Measurements from ENCODE around the gene CEACAM20.

DNA sequence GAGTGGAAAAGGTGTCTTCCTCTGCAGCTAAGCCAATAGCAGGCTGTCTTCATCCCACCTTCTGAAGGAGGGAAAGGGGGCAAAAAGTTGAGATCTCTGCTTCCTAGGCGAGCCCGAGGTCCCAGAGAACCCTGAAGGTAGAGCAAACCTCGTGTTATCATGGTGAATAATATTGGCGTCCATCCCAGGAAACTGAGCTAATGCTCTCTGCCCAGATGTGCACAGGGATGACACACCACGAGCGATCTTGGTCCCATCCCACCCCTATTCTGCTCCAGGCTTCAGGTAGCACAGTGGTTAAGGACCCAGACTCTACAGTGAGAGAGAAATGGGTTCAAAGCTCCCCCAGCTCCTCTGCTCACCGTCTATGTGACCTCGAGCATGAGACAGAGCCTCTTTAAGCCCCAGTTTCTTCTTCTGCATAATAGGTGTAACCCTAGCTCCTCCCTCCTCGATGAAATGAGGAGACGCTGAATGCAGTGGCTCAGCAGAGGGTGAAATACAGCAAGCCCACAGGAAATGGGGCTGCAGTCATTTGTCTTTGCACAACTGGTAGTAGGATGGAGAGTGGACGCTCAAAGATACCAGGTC is 9.9 kb upstream of the CEACAM20 start:
- TF ChIP-seq, protein P1, sequence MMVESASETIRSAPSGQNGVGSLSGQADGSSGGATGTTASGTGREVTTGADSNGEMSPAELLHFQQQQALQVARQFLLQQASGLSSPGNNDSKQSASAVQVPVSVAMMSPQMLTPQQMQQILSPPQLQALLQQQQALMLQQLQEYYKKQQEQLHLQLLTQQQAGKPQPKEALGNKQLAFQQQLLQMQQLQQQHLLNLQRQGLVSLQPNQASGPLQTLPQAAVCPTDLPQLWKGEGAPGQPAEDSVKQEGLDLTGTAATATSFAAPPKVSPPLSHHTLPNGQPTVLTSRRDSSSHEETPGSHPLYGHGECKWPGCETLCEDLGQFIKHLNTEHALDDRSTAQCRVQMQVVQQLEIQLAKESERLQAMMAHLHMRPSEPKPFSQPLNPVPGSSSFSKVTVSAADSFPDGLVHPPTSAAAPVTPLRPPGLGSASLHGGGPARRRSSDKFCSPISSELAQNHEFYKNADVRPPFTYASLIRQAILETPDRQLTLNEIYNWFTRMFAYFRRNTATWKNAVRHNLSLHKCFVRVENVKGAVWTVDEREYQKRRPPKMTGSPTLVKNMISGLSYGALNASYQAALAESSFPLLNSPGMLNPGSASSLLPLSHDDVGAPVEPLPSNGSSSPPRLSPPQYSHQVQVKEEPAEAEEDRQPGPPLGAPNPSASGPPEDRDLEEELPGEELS (CRISPR knock-in tag; IDR thresholded peaks at IDR 0.05): no peak
- no peak for TF ChIP-seq IRF2 (CRISPR knock-in tag; IDR thresholded peaks at IDR 0.05; ENCODE audit: borderline replicate concordance, low read depth)
- TF ChIP-seq, protein P2, sequence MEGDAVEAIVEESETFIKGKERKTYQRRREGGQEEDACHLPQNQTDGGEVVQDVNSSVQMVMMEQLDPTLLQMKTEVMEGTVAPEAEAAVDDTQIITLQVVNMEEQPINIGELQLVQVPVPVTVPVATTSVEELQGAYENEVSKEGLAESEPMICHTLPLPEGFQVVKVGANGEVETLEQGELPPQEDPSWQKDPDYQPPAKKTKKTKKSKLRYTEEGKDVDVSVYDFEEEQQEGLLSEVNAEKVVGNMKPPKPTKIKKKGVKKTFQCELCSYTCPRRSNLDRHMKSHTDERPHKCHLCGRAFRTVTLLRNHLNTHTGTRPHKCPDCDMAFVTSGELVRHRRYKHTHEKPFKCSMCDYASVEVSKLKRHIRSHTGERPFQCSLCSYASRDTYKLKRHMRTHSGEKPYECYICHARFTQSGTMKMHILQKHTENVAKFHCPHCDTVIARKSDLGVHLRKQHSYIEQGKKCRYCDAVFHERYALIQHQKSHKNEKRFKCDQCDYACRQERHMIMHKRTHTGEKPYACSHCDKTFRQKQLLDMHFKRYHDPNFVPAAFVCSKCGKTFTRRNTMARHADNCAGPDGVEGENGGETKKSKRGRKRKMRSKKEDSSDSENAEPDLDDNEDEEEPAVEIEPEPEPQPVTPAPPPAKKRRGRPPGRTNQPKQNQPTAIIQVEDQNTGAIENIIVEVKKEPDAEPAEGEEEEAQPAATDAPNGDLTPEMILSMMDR (IDR thresholded peaks at IDR 0.05): no peak
- TF ChIP-seq, protein P3, sequence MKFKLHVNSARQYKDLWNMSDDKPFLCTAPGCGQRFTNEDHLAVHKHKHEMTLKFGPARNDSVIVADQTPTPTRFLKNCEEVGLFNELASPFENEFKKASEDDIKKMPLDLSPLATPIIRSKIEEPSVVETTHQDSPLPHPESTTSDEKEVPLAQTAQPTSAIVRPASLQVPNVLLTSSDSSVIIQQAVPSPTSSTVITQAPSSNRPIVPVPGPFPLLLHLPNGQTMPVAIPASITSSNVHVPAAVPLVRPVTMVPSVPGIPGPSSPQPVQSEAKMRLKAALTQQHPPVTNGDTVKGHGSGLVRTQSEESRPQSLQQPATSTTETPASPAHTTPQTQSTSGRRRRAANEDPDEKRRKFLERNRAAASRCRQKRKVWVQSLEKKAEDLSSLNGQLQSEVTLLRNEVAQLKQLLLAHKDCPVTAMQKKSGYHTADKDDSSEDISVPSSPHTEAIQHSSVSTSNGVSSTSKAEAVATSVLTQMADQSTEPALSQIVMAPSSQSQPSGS (CRISPR knock-in tag; IDR thresholded peaks at IDR 0.05; ENCODE audit: borderline replicate concordance, low read depth): no peak
- TF ChIP-seq, protein P4, sequence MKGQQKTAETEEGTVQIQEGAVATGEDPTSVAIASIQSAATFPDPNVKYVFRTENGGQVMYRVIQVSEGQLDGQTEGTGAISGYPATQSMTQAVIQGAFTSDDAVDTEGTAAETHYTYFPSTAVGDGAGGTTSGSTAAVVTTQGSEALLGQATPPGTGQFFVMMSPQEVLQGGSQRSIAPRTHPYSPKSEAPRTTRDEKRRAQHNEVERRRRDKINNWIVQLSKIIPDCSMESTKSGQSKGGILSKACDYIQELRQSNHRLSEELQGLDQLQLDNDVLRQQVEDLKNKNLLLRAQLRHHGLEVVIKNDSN (CRISPR knock-in tag; IDR thresholded peaks at IDR 0.05): no peak
- TF ChIP-seq, protein P5, sequence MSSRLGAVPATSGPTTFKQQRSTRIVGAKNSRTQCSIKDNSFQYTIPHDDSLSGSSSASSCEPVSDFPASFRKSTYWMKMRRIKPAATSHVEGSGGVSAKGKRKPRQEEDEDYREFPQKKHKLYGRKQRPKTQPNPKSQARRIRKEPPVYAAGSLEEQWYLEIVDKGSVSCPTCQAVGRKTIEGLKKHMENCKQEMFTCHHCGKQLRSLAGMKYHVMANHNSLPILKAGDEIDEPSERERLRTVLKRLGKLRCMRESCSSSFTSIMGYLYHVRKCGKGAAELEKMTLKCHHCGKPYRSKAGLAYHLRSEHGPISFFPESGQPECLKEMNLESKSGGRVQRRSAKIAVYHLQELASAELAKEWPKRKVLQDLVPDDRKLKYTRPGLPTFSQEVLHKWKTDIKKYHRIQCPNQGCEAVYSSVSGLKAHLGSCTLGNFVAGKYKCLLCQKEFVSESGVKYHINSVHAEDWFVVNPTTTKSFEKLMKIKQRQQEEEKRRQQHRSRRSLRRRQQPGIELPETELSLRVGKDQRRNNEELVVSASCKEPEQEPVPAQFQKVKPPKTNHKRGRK (CRISPR knock-in tag; IDR thresholded peaks at IDR 0.05; ENCODE audit: borderline replicate concordance): no peak
